HG02852 (cell line): ENCODE data around the gene ALG14.
"Not testable (repeated sequence)": the region's sequence is repeated elsewhere in the genome, so short reads cannot be mapped to it uniquely, and the experiment has no call there.

ENCODE experiments used
- ATAC-seq: cut with Tn5 transposase; IDR thresholded peaks from one replicate; pipeline ENCODE4 v1.9.1; 2021; ENCODE audit warnings: mild to moderate bottlenecking, moderate library complexity; ENCODE audit not compliant: unreplicated experiment

Gene ALG14

GRCh38 chr1:95072532-95073419 lies at the start of gene ALG14:
Gene ALG14 (minus strand): TSS chr1:95072951. CDS start chr1:95072898, 53 bp downstream.
- ATAC-seq, result peak; percentile 96

DNA sequence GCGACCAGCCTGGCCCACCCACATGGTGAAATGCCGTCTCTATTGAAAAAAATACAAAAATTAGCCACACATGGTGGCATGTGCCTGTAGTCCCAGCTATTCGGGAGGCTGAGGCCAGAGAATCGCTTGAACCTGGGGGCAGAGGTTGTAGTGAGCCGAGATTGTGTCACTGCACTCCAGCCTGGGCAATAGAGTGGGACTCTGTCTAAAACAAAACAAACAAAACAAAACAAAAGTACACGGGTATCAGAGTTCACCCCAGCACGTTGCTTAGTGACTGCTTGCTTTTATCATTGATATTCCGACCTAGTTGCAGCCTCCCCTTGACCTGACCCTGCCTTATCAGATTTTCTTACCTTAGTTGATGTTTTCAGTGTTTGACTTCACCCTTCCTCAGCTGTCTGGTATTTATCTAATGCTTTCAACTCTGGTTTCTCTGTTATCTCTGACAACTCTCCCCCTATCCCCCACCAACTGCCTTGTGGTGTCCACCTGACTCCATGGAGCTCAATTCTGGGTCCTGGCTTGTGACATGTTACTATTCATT lies 49.5 kb upstream of the ALG14 start:
- no peak for ATAC-seq

GRCh38 chr1:95119273-95119672 lies 46.5 kb upstream of the ALG14 start:
- ATAC-seq, result no peak

- ATAC-seq, result no peak
Observed at GRCh38 chr1:95118710-95119109, 46.0 kb upstream of the ALG14 start.

GRCh38 chr1:95118067-95118499 lies 45.3 kb upstream of the ALG14 start:
- no peak for ATAC-seq

- ATAC-seq, result peak; percentile 52
Observed at GRCh38 chr1:95117207-95118066, 44.7 kb upstream of the ALG14 start, which contains the start of gene TLCD4. Gene TLCD4 (plus strand): TSS chr1:95117355. CDS start chr1:95143902, 26,547 bp downstream.

DNA sequence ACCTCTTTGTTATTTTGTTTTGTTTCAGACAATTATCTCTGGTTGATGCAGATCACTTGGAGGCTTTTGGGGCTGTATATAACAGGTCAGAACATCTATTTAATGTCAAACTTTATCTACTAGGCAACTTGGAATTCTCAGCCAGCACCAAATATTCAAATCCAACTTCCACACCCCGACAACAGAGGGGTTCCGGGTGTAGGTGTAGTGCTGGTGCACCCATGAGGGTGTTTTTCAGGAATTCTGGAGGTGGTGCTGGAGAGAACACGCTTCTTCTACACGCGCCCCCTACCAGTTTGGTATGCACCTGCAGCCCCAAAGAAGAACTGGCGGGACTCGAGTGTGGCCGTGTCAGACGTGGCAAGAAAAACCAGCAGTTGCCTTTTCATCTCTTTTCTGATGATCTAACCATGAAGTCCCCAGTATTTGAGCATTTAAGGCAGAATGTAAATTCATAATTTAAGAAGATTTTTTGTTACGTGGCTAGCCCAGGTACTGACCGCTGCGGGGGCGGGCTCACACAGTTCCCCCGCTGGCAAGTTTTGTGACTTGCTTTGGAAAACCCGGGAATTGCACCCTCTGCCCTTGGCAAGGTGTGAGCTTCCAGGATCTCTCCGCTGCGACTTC lies 43.9 kb upstream of the ALG14 start:
- ATAC-seq, result peak; percentile 57

DNA sequence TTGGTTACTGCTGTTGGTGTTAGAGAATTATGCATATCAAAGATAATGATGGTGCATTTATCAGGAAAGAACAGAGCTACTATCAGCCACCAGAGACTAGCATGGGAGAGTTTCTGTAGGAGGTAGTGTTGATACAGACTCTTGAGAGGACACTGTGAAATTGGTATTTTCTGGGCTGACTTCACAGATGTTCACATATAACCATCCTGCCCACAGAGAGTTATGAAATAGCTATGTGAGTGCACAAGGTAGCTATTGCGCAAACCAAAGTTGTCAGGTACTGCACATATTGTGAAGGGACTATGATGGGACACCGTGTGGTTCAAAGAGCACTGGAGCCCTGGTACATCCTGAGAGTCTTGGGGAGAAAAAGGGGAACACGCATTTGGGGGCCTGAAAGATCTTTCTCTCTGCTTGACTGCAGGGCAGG lies 43.0 kb upstream of the ALG14 start:
- ATAC-seq, result no peak

GRCh38 chr1:95113684-95114083 lies 40.9 kb upstream of the ALG14 start:
- ATAC-seq, result no peak

DNA sequence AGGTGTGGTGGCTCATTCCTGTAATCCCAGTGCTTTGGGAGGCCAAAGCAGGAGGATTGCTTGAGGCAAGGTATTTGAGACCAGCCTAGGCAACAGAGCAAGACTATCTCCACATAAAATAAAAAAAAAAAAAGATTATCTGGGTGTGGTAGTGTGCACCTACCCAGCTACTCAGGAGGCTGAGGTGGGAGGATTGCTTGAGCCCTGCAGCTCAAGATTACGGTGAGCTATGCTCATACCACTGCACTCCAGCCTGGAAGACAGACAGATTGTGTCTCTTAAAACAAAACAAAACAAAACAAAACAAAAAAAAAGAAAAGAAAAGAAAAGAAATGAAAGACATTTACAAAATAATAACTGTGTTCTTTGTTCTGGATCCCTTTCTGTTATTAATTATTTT lies 38.3 kb upstream of the ALG14 start:
- ATAC-seq, result no peak

DNA sequence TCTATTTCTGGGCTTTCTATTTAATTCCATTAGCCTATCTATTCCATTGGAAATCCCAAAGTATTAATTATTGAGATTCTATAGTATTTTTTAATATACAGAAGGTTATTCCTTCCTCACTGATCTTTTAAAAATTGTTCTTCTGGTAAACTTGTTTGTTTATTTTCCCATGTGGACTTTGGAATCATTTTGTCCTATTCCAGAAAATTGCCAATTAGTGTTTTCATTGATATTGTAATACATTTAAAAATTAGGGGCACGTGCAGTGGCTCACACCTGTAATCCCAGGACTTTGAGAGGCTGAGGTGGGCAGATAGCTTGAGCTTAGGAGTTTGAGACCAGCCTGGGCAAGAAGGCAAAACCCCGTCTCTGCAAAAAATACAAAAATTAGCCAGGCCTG lies 36.0 kb upstream of the ALG14 start:
- ATAC-seq, result no peak

DNA sequence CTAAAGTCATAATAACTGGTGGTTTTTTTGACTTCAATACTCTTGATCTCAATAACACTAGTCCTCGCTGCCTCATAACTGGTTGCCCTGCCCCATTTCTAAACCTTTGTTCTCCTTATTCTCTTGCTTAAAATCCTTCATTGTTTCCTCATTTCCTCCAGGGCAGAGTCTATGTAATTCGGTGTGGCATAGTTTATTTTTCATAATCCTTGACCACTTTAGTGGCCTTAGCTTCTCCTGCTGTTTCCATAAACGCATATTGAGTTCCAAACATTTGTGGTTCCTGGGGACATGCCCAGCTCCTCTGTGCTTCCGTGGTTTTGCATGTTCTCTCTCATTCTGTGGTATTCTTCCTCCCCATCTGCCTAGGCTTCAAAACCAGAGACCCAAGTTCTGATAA lies 25.4 kb upstream of the ALG14 start:
- no peak for ATAC-seq

DNA sequence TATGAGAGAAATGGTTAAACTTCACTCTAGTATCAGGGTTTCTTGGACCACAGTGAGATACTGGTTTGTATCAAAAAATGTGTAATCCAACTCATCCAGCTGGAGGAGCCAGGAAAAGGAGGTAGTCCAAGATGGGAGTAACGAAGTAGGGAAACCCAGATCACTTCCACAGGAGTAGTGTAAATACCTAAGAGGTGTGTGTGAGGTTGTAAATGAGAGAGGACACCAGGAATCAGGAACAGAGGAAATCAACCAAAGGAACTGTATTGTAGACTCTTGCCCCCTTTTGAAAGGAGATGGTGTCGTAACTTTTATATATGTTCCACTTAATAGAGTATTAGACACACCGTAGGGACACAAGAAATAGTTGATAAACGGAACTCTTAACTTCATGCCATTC lies 24.7 kb upstream of the ALG14 start:
- no peak for ATAC-seq

- no peak for ATAC-seq
Observed at GRCh38 chr1:95096218-95096841, 23.6 kb upstream of the ALG14 start.

GRCh38 chr1:95095833-95096217 lies 23.1 kb upstream of the ALG14 start:
- ATAC-seq, result peak; percentile 92

- ATAC-seq, result no peak
Observed at GRCh38 chr1:95094923-95095322, 22.2 kb upstream of the ALG14 start.

DNA sequence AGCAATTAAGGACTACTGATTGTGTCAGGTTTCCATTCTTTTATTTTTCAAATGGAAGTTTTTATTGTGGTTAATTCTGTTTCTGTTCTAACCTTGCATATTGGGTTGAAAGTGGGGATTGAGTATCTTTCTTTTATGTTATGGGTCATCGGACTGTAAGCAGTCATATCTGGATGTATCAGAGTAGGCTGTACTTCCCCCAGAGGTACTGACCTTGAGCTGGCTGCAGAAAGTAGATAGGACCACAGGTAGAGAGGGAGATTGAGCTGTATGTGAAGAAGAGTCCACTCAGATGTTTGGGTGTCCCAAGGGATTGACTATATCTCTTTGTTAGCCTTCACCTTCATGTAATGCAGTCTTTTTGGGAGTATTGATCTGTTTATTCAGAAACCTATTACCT lies 20.5 kb upstream of the ALG14 start:
- ATAC-seq, result peak; percentile 42

DNA sequence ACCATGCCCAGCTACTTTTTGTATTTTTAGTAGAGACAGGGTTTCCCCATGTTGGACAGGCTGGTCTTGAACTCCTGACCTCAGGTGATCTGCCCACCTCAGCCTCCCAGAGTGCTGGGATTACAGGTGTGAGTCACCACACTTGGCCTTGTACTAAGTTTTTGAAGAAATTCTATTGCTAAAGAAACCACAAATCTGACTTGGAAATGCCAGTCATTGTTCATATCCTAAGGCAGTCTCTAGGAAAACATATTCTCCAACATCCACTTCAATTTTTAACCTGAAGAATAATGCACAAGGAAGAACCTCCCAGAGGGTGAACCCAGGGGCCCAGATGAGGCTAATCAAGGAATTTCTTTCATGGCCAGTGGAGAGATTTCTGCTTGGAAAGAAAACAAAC lies 20.1 kb upstream of the ALG14 start:
- not testable (repeated sequence) for ATAC-seq

- not testable (repeated sequence) for ATAC-seq
Observed at GRCh38 chr1:95091290-95091689, 18.5 kb upstream of the ALG14 start.

GRCh38 chr1:95089650-95090287 lies 17.0 kb upstream of the ALG14 start:
- no peak for ATAC-seq
